Stomach (tissue), 4 donors: ENCODE measurements around the gene ZBTB2.

Experiments used
- POLR2A ChIP-seq, 4 donors: fragments of 450-650 bp; IDR thresholded peaks; one replicate each; pipeline ENCODE4 v1.6.1; 2016; ENCODE audit warnings: antibody characterized with exemption in 4 of 4, control low read depth in 2 of 4, mild to moderate bottlenecking in 1 of 4, moderate library complexity in 1 of 4
- POLR2AphosphoS5 ChIP-seq, 3 donors: sonication (generic); formaldehyde crosslinking; IDR thresholded peaks; one replicate each; pipeline ENCODE4 v1.6.1; 2016; ENCODE audit warnings: antibody characterized with exemption in 3 of 3
- TF ChIP-seq, protein P1 (sequence below), 7 experiments: fragments of 450-650 bp in 4 of 7; fragments of 200-600 bp in 3 of 7; sonication (generic) in 3 of 7; IDR thresholded peaks; one replicate each; pipeline ENCODE4 v1.5.1; 2016 to 2019; ENCODE audit warnings: antibody characterized with exemption in 7 of 7, control low read depth in 2 of 7, mild to moderate bottlenecking in 1 of 7

DNA sequence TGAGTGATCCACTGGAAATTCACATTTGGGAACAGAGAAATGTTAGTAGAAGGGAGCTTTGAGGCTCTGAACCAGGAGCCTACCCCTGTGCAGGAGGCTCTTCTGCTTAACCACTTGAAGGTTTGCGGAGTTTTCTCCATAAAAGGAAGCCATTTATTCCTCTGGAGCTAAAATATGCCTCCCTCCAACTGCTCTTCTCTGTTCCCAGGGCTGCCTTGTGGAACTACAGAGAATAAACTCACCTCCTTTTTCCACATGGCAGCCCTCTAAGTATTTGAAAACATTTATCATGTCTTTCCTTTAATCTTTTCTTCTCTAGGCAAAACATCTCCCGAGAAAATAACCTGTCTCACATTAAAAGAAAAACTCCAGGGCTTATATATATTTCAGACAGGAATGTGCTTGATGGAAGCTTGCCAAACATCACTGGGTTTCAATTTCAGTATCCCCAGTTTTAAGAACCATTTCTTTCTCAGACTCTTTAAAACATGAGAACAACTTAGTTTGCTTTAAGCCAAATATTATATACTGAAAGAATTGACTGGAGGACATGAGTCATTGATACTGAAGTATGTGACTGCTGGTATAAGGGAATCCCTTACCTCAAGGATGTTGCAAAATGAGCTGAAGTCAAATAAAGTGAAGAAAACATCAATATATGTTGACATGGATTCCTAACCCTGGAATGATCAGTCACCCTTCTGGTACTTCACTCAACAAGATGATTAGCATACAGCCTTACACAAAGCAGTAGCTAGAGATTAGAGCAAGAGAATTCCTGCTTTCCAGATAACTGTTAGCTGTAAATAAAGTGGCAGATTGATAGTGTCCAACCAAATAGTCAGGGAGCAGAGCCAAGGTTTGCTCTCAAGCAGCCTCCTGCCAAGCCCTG lies 74.0 kb downstream of the ZBTB2 start:
- TF ChIP-seq, protein P1, sequence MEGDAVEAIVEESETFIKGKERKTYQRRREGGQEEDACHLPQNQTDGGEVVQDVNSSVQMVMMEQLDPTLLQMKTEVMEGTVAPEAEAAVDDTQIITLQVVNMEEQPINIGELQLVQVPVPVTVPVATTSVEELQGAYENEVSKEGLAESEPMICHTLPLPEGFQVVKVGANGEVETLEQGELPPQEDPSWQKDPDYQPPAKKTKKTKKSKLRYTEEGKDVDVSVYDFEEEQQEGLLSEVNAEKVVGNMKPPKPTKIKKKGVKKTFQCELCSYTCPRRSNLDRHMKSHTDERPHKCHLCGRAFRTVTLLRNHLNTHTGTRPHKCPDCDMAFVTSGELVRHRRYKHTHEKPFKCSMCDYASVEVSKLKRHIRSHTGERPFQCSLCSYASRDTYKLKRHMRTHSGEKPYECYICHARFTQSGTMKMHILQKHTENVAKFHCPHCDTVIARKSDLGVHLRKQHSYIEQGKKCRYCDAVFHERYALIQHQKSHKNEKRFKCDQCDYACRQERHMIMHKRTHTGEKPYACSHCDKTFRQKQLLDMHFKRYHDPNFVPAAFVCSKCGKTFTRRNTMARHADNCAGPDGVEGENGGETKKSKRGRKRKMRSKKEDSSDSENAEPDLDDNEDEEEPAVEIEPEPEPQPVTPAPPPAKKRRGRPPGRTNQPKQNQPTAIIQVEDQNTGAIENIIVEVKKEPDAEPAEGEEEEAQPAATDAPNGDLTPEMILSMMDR (IDR thresholded peaks at IDR 0.05): no peak
- TF ChIP-seq POLR2A (IDR thresholded peaks at IDR 0.05) (no peak), POLR2AphosphoS5 (IDR thresholded peaks at IDR 0.05) (peak in 1 of 3 donors; percentile 2)
